Mesendoderm (in vitro differentiated cells): ENCODE data around the gene LYPD8.

ENCODE experiments used
- DNase-seq: peaks from one replicate; pipeline ENCODE4 v3.0.0; 2013
- H2AK5ac ChIP-seq: 2 replicates; pipeline ENCODE4 v1.6.1; 2013; ENCODE audit warnings: low read length, inconsistent platforms
- H2BK120ac ChIP-seq: 2 replicates; pipeline ENCODE4 v1.6.1; 2013; ENCODE audit warnings: low read depth, mild to moderate bottlenecking, low read length, moderate library complexity, mixed read lengths
- H2BK15ac ChIP-seq: replicated peaks from 2 replicates; pipeline ENCODE4 v1.6.1; 2013; ENCODE audit warnings: low read depth, mild to moderate bottlenecking, moderate library complexity
- H2BK5ac ChIP-seq: 2 replicates; pipeline ENCODE4 v1.6.1; 2013; ENCODE audit warnings: low read length, inconsistent platforms
- H3K18ac ChIP-seq: 2 replicates; pipeline ENCODE4 v1.6.1; 2013; ENCODE audit warnings: mild to moderate bottlenecking, low read length, mixed read lengths
- H3K23ac ChIP-seq: one replicate; pipeline ENCODE4 v1.6.1; 2013; ENCODE audit warnings: low read length
- H3K27ac ChIP-seq: 2 replicates; pipeline ENCODE4 v1.5.1; 2013; ENCODE audit warnings: low read depth, mild to moderate bottlenecking, inconsistent platforms, low read length, moderate library complexity
- H3K27me3 ChIP-seq: 2 replicates; pipeline ENCODE4 v1.6.1; 2013; ENCODE audit warnings: low read length, control low read depth, mild to moderate bottlenecking, inconsistent platforms; ENCODE audit not compliant: insufficient read depth, poor library complexity
- H3K36me3 ChIP-seq: 2 replicates; pipeline ENCODE4 v1.6.1; 2013; ENCODE audit warnings: low read length, inconsistent platforms; ENCODE audit not compliant: control insufficient read depth, insufficient read depth
- H3K4ac ChIP-seq: one replicate; pipeline ENCODE4 v1.6.1; 2013; ENCODE audit warnings: low read depth, mild to moderate bottlenecking, low read length, moderate library complexity
- H3K4me1 ChIP-seq: 2 replicates; pipeline ENCODE4 v1.6.1; 2013; ENCODE audit warnings: low read depth, low read length, inconsistent platforms; ENCODE audit not compliant: control insufficient read depth
- H3K4me2 ChIP-seq: 2 replicates; pipeline ENCODE4 v1.6.1; 2013; ENCODE audit warnings: low read length
- H3K4me3 ChIP-seq: 2 replicates; pipeline ENCODE4 v1.5.1; 2013; ENCODE audit warnings: mild to moderate bottlenecking, low read length
- H3K56ac ChIP-seq: one replicate; pipeline ENCODE4 v1.6.1; 2013; ENCODE audit warnings: low read length
- H3K79me1 ChIP-seq: 2 replicates; pipeline ENCODE4 v1.6.1; 2013; ENCODE audit warnings: low read length, inconsistent platforms
- H3K79me2 ChIP-seq: 2 replicates; pipeline ENCODE4 v1.6.1; 2013; ENCODE audit warnings: mild to moderate bottlenecking, low read length; ENCODE audit not compliant: control insufficient read depth, insufficient read depth
- H3K9ac ChIP-seq: 2 replicates; pipeline ENCODE4 v1.6.1; 2013; ENCODE audit warnings: low read length, inconsistent platforms
- H4K5ac ChIP-seq: one replicate; pipeline ENCODE4 v1.6.1; 2013; ENCODE audit warnings: low read length
- H4K8ac ChIP-seq: one replicate; pipeline ENCODE4 v1.6.1; 2013; ENCODE audit warnings: low read depth, mild to moderate bottlenecking, control low read depth, low read length, moderate library complexity
- WGBS: extraction: QIAGEN DNeasy Blood & Tissue Kit; methylation state at CpG from one replicate; pipeline ENCODE4 v1.1.7; 2013; ENCODE audit warnings: low lambda C conversion rate, missing lambda C conversion rate; ENCODE audit not compliant: insufficient coverage; ENCODE audit errors: extremely low coverage; 5-methylcytosine and 5-hydroxymethylcytosine counted together

The LYPD8 gene

GRCh38 chr1:248779350-248779749 lies 23.8 kb upstream of the LYPD8 start:
- Histone ChIP-seq H3K79me1 (no peaks in the 10 kb centered on the region), H3K4ac (no peak overlapping the region), H2BK120ac (no peak overlapping the region), H3K9ac (no peak overlapping the region), H3K56ac (no peak overlapping the region), H3K4me3 (no peak overlapping the region), H4K8ac (no peak overlapping the region), H3K27me3 (no peaks in the 10 kb centered on the region), H2BK5ac (no peak overlapping the region), H3K4me2 (no peak overlapping the region), H3K4me1 (no peaks in the 10 kb centered on the region), H3K79me2 (no peaks in the 10 kb centered on the region), H2BK15ac (no peak overlapping the region), H4K5ac (no peak overlapping the region), H3K18ac (no peak overlapping the region), H3K27ac (no peak overlapping the region), H3K23ac (no peak overlapping the region), H2AK5ac (no peak overlapping the region), H3K36me3 (no peaks in the 10 kb centered on the region)
- WGBS: no CpG with 5 or more reads among the region's 2 CpGs
- no peak for DNase-seq

- Histone ChIP-seq H4K5ac (no peak overlapping the region), H3K79me2 (no peaks in the 10 kb centered on the region), H3K4me1 (no peaks in the 10 kb centered on the region), H3K4ac (no peak overlapping the region), H3K9ac (no peak overlapping the region), H3K36me3 (no peaks in the 10 kb centered on the region), H3K27ac (no peak overlapping the region), H2BK15ac (no peak overlapping the region), H2AK5ac (no peak overlapping the region), H2BK5ac (no peak overlapping the region), H3K79me1 (no peaks in the 10 kb centered on the region), H3K18ac (no peak overlapping the region), H4K8ac (no peak overlapping the region), H2BK120ac (no peak overlapping the region), H3K27me3 (no peaks in the 10 kb centered on the region), H3K56ac (no peak overlapping the region), H3K4me2 (no peak overlapping the region), H3K4me3 (no peak overlapping the region), H3K23ac (no peak overlapping the region)
- no CpG with 5 or more reads among the region's 2 CpGs for WGBS
- no peak for DNase-seq
Measured at GRCh38 chr1:248778906-248779305, 23.3 kb upstream of the LYPD8 start.

GRCh38 chr1:248776991-248777390 lies 21.4 kb upstream of the LYPD8 start:
- Histone ChIP-seq H2BK5ac (no peak overlapping the region), H3K23ac (no peak overlapping the region), H3K79me2 (no peaks in the 10 kb centered on the region), H3K56ac (no peak overlapping the region), H3K79me1 (no peaks in the 10 kb centered on the region), H2AK5ac (no peak overlapping the region), H3K27ac (no peak overlapping the region), H3K4me3 (no peak overlapping the region), H3K4ac (no peak overlapping the region), H4K5ac (no peak overlapping the region), H3K27me3 (no peaks in the 10 kb centered on the region), H4K8ac (no peak overlapping the region), H3K4me2 (no peak overlapping the region), H2BK15ac (no peak overlapping the region), H3K36me3 (no peaks in the 10 kb centered on the region), H3K4me1 (no peaks in the 10 kb centered on the region), H3K9ac (no peak overlapping the region), H2BK120ac (no peak overlapping the region), H3K18ac (no peak overlapping the region)
- no peak for DNase-seq

GRCh38 chr1:248775441-248775840 lies 19.9 kb upstream of the LYPD8 start:
- no peak overlapping the region for H2AK5ac ChIP-seq
- no peak overlapping the region for H3K4ac ChIP-seq
- no peak overlapping the region for H3K27ac ChIP-seq
- no CpG with 5 or more reads among the region's 4 CpGs for WGBS
- H3K4me1 ChIP-seq: no peaks in the 10 kb centered on the region
- H3K36me3 ChIP-seq: no peaks in the 10 kb centered on the region
- no peak overlapping the region for H3K4me3 ChIP-seq
- DNase-seq: no peak
- H3K4me2 ChIP-seq: no peak overlapping the region
- no peak overlapping the region for H4K8ac ChIP-seq
- no peak overlapping the region for H2BK5ac ChIP-seq
- no peak overlapping the region for H3K9ac ChIP-seq
- H3K79me1 ChIP-seq: no peaks in the 10 kb centered on the region
- H3K23ac ChIP-seq: no peak overlapping the region
- H3K79me2 ChIP-seq: no peaks in the 10 kb centered on the region
- H2BK15ac ChIP-seq: no peak overlapping the region
- H3K18ac ChIP-seq: no peak overlapping the region
- H3K27me3 ChIP-seq: no peaks in the 10 kb centered on the region
- H2BK120ac ChIP-seq: no peak overlapping the region
- H3K56ac ChIP-seq: no peak overlapping the region
- no peak overlapping the region for H4K5ac ChIP-seq

GRCh38 chr1:248759644-248760043 lies 4.1 kb upstream of the LYPD8 start:
- no peak overlapping the region for H3K4me3 ChIP-seq
- no peaks in the 10 kb centered on the region for H3K79me2 ChIP-seq
- H2AK5ac ChIP-seq: no peak overlapping the region
- H3K56ac ChIP-seq: no peak overlapping the region
- no peaks in the 10 kb centered on the region for H3K4me1 ChIP-seq
- H2BK120ac ChIP-seq: no peak overlapping the region
- H3K9ac ChIP-seq: no peak overlapping the region
- no peak overlapping the region for H4K8ac ChIP-seq
- H3K27ac ChIP-seq: no peak overlapping the region
- no peak overlapping the region for H2BK15ac ChIP-seq
- no peaks in the 10 kb centered on the region for H3K36me3 ChIP-seq
- H3K4me2 ChIP-seq: no peak overlapping the region
- H3K4ac ChIP-seq: no peak overlapping the region
- H3K18ac ChIP-seq: no peak overlapping the region
- H3K27me3 ChIP-seq: no peaks in the 10 kb centered on the region
- no peak overlapping the region for H2BK5ac ChIP-seq
- no peak for DNase-seq
- no peak overlapping the region for H4K5ac ChIP-seq
- no CpG with 5 or more reads among the region's 3 CpGs for WGBS
- no peaks in the 10 kb centered on the region for H3K79me1 ChIP-seq
- H3K23ac ChIP-seq: no peak overlapping the region

- H2AK5ac ChIP-seq: no peak overlapping the region
- DNase-seq: no peak
- H3K79me2 ChIP-seq: no peaks in the 10 kb centered on the region
- no peak overlapping the region for H3K4me2 ChIP-seq
- H2BK15ac ChIP-seq: no peak overlapping the region
- H3K36me3 ChIP-seq: no peaks in the 10 kb centered on the region
- no CpG with 5 or more reads among the region's 9 CpGs for WGBS
- no peaks in the 10 kb centered on the region for H3K27me3 ChIP-seq
- H3K23ac ChIP-seq: no peak overlapping the region
- no peak overlapping the region for H4K5ac ChIP-seq
- no peak overlapping the region for H3K4ac ChIP-seq
- no peak overlapping the region for H2BK5ac ChIP-seq
- H3K4me1 ChIP-seq: no peaks in the 10 kb centered on the region
- H3K9ac ChIP-seq: no peak overlapping the region
- H3K79me1 ChIP-seq: no peaks in the 10 kb centered on the region
- no peak overlapping the region for H3K18ac ChIP-seq
- H3K27ac ChIP-seq: no peak overlapping the region
- H3K4me3 ChIP-seq: no peak overlapping the region
- no peak overlapping the region for H2BK120ac ChIP-seq
- H4K8ac ChIP-seq: no peak overlapping the region
- H3K56ac ChIP-seq: no peak overlapping the region
Measured at GRCh38 chr1:248758352-248758751, 2.8 kb upstream of the LYPD8 start.
